IMR-90 (cell line): Measurements from ENCODE around the gene WWC2.

Source experiments
- MAZ ChIP-seq: IDR thresholded peaks from 2 replicates; pipeline ENCODE4 v1.6.1; 2012; ENCODE audit warnings: low read depth, mild to moderate bottlenecking, low read length, improper control_type of control experiment, moderate library complexity, borderline replicate concordance
- POLR2A ChIP-seq: IDR thresholded peaks from 2 replicates; pipeline ENCODE4 v1.6.1; 2012; ENCODE audit warnings: mild to moderate bottlenecking, low read depth, low read length
- RAD21 ChIP-seq: IDR thresholded peaks from 2 replicates; pipeline ENCODE4 v1.6.1; 2012; ENCODE audit warnings: low read length, improper control_type of control experiment
- RCOR1 ChIP-seq: IDR thresholded peaks from 2 replicates; pipeline ENCODE4 v1.6.1; 2012; ENCODE audit warnings: mild to moderate bottlenecking, low read length, improper control_type of control experiment; ENCODE audit not compliant: insufficient replicate concordance
- RFX5 ChIP-seq: IDR thresholded peaks from 2 replicates; pipeline ENCODE4 v1.8.0; 2012; ENCODE audit warnings: low read depth, mild to moderate bottlenecking, low read length, moderate library complexity
- TF ChIP-seq, protein P1 (sequence below): conservative IDR thresholded peaks from 2 replicates; pipeline ENCODE4 v1.5.1; 2012; ENCODE audit warnings: mild to moderate bottlenecking, low read depth, low read length, improper control_type of control experiment
- TF ChIP-seq, protein P2 (sequence below): fragments of 150-350 bp; IDR thresholded peaks from 2 replicates; pipeline ENCODE4 v1.6.1; 2016; ENCODE audit warnings: low read depth, mild to moderate bottlenecking, low read length, moderate library complexity, borderline replicate concordance

DNA sequence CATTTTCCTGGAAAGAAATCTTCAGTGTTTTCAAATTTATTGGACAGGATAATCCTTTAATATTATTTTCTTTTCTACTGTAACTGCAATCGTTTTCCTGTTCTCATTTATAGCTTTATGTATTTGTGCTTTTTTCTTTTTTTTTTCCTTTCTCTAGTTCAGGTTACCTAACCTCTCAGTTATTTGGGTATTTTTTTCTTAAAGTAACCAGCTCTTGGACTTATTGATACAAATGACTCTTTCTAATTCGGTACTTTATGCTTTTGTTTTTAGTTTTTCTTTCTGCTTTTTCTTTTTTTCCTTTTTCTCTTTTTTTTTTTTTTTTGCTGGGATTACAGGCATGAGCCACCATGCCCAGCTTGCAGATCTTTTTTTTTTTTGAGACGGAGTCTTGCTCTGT is 25.2 kb downstream of the WWC2 start:
- TF ChIP-seq POLR2A (no peak), RFX5 (no peak), RCOR1 (no peak), RAD21 (no peak), MAZ (no peak)
- TF ChIP-seq, protein P1, sequence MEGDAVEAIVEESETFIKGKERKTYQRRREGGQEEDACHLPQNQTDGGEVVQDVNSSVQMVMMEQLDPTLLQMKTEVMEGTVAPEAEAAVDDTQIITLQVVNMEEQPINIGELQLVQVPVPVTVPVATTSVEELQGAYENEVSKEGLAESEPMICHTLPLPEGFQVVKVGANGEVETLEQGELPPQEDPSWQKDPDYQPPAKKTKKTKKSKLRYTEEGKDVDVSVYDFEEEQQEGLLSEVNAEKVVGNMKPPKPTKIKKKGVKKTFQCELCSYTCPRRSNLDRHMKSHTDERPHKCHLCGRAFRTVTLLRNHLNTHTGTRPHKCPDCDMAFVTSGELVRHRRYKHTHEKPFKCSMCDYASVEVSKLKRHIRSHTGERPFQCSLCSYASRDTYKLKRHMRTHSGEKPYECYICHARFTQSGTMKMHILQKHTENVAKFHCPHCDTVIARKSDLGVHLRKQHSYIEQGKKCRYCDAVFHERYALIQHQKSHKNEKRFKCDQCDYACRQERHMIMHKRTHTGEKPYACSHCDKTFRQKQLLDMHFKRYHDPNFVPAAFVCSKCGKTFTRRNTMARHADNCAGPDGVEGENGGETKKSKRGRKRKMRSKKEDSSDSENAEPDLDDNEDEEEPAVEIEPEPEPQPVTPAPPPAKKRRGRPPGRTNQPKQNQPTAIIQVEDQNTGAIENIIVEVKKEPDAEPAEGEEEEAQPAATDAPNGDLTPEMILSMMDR, result no peak
- TF ChIP-seq, protein P2, sequence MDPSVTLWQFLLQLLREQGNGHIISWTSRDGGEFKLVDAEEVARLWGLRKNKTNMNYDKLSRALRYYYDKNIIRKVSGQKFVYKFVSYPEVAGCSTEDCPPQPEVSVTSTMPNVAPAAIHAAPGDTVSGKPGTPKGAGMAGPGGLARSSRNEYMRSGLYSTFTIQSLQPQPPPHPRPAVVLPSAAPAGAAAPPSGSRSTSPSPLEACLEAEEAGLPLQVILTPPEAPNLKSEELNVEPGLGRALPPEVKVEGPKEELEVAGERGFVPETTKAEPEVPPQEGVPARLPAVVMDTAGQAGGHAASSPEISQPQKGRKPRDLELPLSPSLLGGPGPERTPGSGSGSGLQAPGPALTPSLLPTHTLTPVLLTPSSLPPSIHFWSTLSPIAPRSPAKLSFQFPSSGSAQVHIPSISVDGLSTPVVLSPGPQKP, result no peak
